B cell (primary cell): ENCODE measurements around the gene CCDC107. TPM values are rescaled to one million over a fixed set of nuclear protein-coding genes. Genes with fewer than 3 reads are reported as not detected.

ENCODE experiments used
- ATAC-seq: fragments of 200-7000 bp; cut with Tn5 transposase; one replicate; pipeline ENCODE4 v1.10.0; 2021; ENCODE audit warnings: low read depth, mild to moderate bottlenecking, moderate number of reproducible peaks, moderate library complexity
- CTCF ChIA-PET: fragments of 350-600 bp; sonication (Branson Sonifier 250); formaldehyde crosslinking; loops from one replicate; lab custom pipeline; 2021; ENCODE audit warnings: antibody characterized with exemption, inconsistent platforms; lab: Charles Lee
- POLR2A ChIA-PET: fragments of 350-600 bp; sonication (Branson Sonifier 250); formaldehyde crosslinking; loops from one replicate; lab custom pipeline; 2021; ENCODE audit warnings: antibody characterized with exemption; lab: Charles Lee
- DNase-seq: peaks from one replicate; pipeline ENCODE4 v3.0.0; 2013
- H2AFZ ChIP-seq: 2 replicates; pipeline ENCODE4 v1.6.1; 2012; ENCODE audit warnings: mild to moderate bottlenecking, low read depth, low read length; ENCODE audit not compliant: insufficient read depth, poor library complexity, severe bottlenecking
- H3K27ac ChIP-seq, 2 donors: 1 replicate in 1 of 2; 2 replicates in 1 of 2; pipeline ENCODE4 v1.5.1; 2012 to 2013; ENCODE audit warnings: low read length in 2 of 2, mild to moderate bottlenecking in 2 of 2, moderate library complexity in 1 of 2
- H3K27me3 ChIP-seq, 4 experiments: fragments of 200-600 bp in 1 of 4; sonication (generic) in 1 of 4; replicated peaks in 1 of 4; 1 replicate in 2 of 4; 2 replicates in 2 of 4; pipeline versions ENCODE4 v1.6.1 to v1.7.0; 2013 to 2016; ENCODE audit warnings: low read length in 3 of 4, mild to moderate bottlenecking in 2 of 4, mixed read lengths in 1 of 4, moderate library complexity in 1 of 4; ENCODE audit not compliant: insufficient read depth in 4 of 4, control insufficient read depth in 3 of 4; ENCODE audit errors: control extremely low read depth in 1 of 4
- H3K36me3 ChIP-seq, 2 experiments: replicated peaks in 1 of 2; 1 replicate in 1 of 2; 2 replicates in 1 of 2; pipeline versions ENCODE4 v1.6.1 to v1.7.1; 2013; ENCODE audit warnings: low read length in 1 of 2; ENCODE audit not compliant: insufficient read depth in 2 of 2, control insufficient read depth in 1 of 2; ENCODE audit errors: control extremely low read depth in 1 of 2, extremely low read depth in 1 of 2
- H3K4me1 ChIP-seq, 2 donors: fragments of 200-600 bp in 1 of 2; sonication (generic) in 1 of 2; 1 replicate in 1 of 2; 2 replicates in 1 of 2; pipeline versions ENCODE4 v1.5.1 to v1.6.1; 2013 to 2017; ENCODE audit warnings: low read length in 2 of 2; ENCODE audit not compliant: control insufficient read depth in 2 of 2, insufficient read depth in 2 of 2
- H3K4me2 ChIP-seq: replicated peaks from 2 replicates; pipeline ENCODE3; 2012; ENCODE audit warnings: mild to moderate bottlenecking, low read depth, low read length; ENCODE audit not compliant: poor library complexity, severe bottlenecking
- H3K4me3 ChIP-seq, 5 experiments: fragments of 200-600 bp in 1 of 5; sonication (generic) in 1 of 5; 1 replicate in 3 of 5; 2 replicates in 2 of 5; pipeline versions ENCODE4 v1.5.1 to v1.7.0; 2011 to 2016; ENCODE audit warnings: low read length in 4 of 5, mild to moderate bottlenecking in 4 of 5, low read depth in 2 of 5, control low read depth in 1 of 5, moderate library complexity in 1 of 5; ENCODE audit not compliant: insufficient read depth in 1 of 5; ENCODE audit errors: control extremely low read depth in 1 of 5, extremely low read depth in 1 of 5
- H3K79me2 ChIP-seq: fragments of 200-600 bp; sonication (generic); one replicate; pipeline ENCODE4 v1.6.0; 2016; ENCODE audit warnings: low read length; ENCODE audit not compliant: control insufficient read depth, insufficient read depth
- H3K9ac ChIP-seq: fragments of 200-600 bp; sonication (generic); 2 replicates; pipeline ENCODE4 v1.6.1; 2017; ENCODE audit warnings: mild to moderate bottlenecking, low read length, moderate library complexity
- H3K9me3 ChIP-seq, 3 donors: one replicate each; pipeline versions ENCODE4 v1.6.1 to v1.7.1; 2013; ENCODE audit warnings: low read length in 2 of 3; ENCODE audit not compliant: control insufficient read depth in 2 of 3, insufficient read depth in 1 of 3; ENCODE audit errors: control extremely low read depth in 1 of 3
- H4K20me1 ChIP-seq: 2 replicates; pipeline ENCODE4 v1.6.0; 2012; ENCODE audit warnings: mild to moderate bottlenecking, low read length; ENCODE audit not compliant: insufficient read depth, control insufficient read depth, poor library complexity, severe bottlenecking
- H3K27ac Mint-ChIP-seq: one replicate; pipeline ENCODE4 v1.8.0; 2021; ENCODE audit warnings: mixed read lengths
- H3K27me3 Mint-ChIP-seq: one replicate; pipeline ENCODE4 v1.8.0; 2021; ENCODE audit warnings: mixed read lengths
- H3K4me1 Mint-ChIP-seq: one replicate; pipeline ENCODE4 v1.8.0; 2021; ENCODE audit warnings: mixed read lengths
- H3K4me3 Mint-ChIP-seq: one replicate; pipeline ENCODE4 v1.8.0; 2021; ENCODE audit warnings: mixed read lengths
- H3K9me3 Mint-ChIP-seq: one replicate; pipeline ENCODE4 v1.8.0; 2022; ENCODE audit warnings: mixed read lengths; ENCODE audit not compliant: insufficient read depth
- CTCF ChIP-seq: fragments of 200-600 bp; IDR thresholded peaks from one replicate; pipeline ENCODE4 v1.8.0; 2022; ENCODE audit warnings: antibody characterized with exemption, mild to moderate bottlenecking
- EZH2 ChIP-seq: IDR thresholded peaks from 2 replicates; pipeline ENCODE4 v1.6.1; 2012; ENCODE audit warnings: borderline replicate concordance, low read depth, mild to moderate bottlenecking, moderate library complexity, low read length; ENCODE audit not compliant: insufficient read depth, poor library complexity, severe bottlenecking
- WGBS: methylation state at CpG from one replicate; pipeline ENCODE4 v1.1.5; 2013; ENCODE audit warnings: missing lambda C conversion rate; ENCODE audit not compliant: insufficient coverage; 5-methylcytosine and 5-hydroxymethylcytosine counted together
- intact Hi-C: fragments of 100-400 bp; cut with micrococcal nuclease; formaldehyde crosslinking; loops from one replicate; pipeline ENCODE4 v1.10.0; 2022
- polyA plus RNA-seq: library from polyadenylated mRNA; depleted of rRNA; stranded (reverse); fragments of >200 nt; gene quantifications from 2 replicates; pipeline ENCODE4 v1.2.3, GENCODE V29; 2012
- total RNA-seq, 2 donors: library from RNA; stranded (reverse); fragments of 120-200 nt in 1 of 2; gene quantifications; 1 replicate in 1 of 2; 2 replicates in 1 of 2; pipeline versions ENCODE4 v1.2.3 to v1.2.4, GENCODE V29; 2013 to 2022

Gene CCDC107
- total and polyA plus RNA-seq, 2 donors (not counting 1 experiment from before 2014, with no cell fraction given), result 22.5 to 33.8 TPM

- Histone ChIP-seq H4K20me1 (no peaks in the 10 kb centered on the region), H3K9me3 (no peaks in the 10 kb centered on the region), H3K9ac (peak overlapping the region; percentile 88), H3K36me3 (peaks cover 0 to 13% of the 10 kb centered on the region in 2 experiments), H3K4me1 (peaks cover 76 to 92% of the 10 kb centered on the region in 2 donors), H3K4me2 (peak overlapping the region; percentile 93), H3K79me2 (peaks cover 48% of the 10 kb centered on the region), H3K27me3 (no peaks in the 10 kb centered on the region), H3K27ac (peak overlapping the region; percentile 88 to 95), H2AFZ (peak overlapping the region; percentile 83), H3K4me3 (peak overlapping the region; percentile 76 to 90 (median 84))
- under 1% methylated on average over 51 of the region's 58 CpGs for WGBS
- TF ChIP-seq EZH2 (no peak), CTCF (peak; percentile 94)
- Mint-ChIP-seq H3K4me1 (peaks cover 81% of the 10 kb centered on the region), H3K27ac (peak overlapping the region; percentile 97), H3K27me3 (no peaks in the 10 kb centered on the region), H3K9me3 (no peaks in the 10 kb centered on the region), H3K4me3 (peak overlapping the region; percentile 97)
- peak; percentile 89 for ATAC-seq
- ChIA-PET POLR2A (interaction anchor here (0.7 to 9.7 kb wide), 16 partner anchors 8 to 102 kb away, joined by 3 to 114 read pairs (median 8); partner anchors contain the start of genes ARHGEF39, CCDC107, CD72 and CREB3), CTCF (interaction anchor here (0.6 to 15.0 kb wide), 28 partner anchors 11 to 530 kb away, joined by 3 to 357 read pairs (median 6); partner anchors contain the start of genes ARHGEF39, CCDC107, CD72 and CREB3)
- peak; percentile 95 for DNase-seq
- intact Hi-C loops, result loop anchor here (1.0 to 2.0 kb wide), 8 partner anchors 10 to 169 kb away; partner anchors contain the start of genes CCDC107, CREB3, HINT2 and RMRP
Measured at GRCh38 chr9:35646533-35647265, 11.4 kb upstream of the CCDC107 start.
